SH-SY5Y (cell line): ENCODE measurements around the gene ARHGAP28.

Source experiments
- GATA2 ChIP-seq: IDR thresholded peaks from 2 replicates; pipeline ENCODE4 v1.6.1; 2011; ENCODE audit warnings: mild to moderate bottlenecking, low read depth, low read length
- GATA3 ChIP-seq: IDR thresholded peaks from 2 replicates; pipeline ENCODE4 v1.6.1; 2011; ENCODE audit warnings: low read depth, mild to moderate bottlenecking, low read length, moderate library complexity

GRCh38 chr18:6683112-6683876 lies 46.2 kb upstream of the ARHGAP28 start:
- TF ChIP-seq GATA3 (no peak), GATA2 (no peak)
